ENCODE results near the gene EDN1.

EDN1 gene

DNA sequence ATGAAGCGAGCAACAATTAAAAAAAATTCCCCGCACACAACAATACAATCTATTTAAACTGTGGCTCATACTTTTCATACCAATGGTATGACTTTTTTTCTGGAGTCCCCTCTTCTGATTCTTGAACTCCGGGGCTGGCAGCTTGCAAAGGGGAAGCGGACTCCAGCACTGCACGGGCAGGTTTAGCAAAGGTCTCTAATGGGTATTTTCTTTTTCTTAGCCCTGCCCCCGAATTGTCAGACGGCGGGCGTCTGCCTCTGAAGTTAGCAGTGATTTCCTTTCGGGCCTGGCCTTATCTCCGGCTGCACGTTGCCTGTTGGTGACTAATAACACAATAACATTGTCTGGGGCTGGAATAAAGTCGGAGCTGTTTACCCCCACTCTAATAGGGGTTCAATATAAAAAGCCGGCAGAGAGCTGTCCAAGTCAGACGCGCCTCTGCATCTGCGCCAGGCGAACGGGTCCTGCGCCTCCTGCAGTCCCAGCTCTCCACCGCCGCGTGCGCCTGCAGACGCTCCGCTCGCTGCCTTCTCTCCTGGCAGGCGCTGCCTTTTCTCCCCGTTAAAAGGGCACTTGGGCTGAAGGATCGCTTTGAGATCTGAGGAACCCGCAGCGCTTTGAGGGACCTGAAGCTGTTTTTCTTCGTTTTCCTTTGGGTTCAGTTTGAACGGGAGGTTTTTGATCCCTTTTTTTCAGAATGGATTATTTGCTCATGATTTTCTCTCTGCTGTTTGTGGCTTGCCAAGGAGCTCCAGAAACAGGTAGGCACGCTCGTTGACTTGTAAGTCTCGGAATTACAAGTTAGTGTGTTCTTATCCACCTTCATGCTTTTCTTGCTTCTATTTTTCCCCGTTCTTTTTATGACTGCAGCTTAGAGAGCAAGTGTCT, at the start of gene EDN1:
EDN1 (plus strand) TSS at position 429 of the 888 bp plus-strand sequence; CDS start at position 698, 269 bp downstream.
- peak in 1 of 2 experiments; percentile 87 for DNase-seq

GRCh38 chr6:12241493-12242175, 48.5 kb upstream of the EDN1 start:
- no peak for DNase-seq

DNA sequence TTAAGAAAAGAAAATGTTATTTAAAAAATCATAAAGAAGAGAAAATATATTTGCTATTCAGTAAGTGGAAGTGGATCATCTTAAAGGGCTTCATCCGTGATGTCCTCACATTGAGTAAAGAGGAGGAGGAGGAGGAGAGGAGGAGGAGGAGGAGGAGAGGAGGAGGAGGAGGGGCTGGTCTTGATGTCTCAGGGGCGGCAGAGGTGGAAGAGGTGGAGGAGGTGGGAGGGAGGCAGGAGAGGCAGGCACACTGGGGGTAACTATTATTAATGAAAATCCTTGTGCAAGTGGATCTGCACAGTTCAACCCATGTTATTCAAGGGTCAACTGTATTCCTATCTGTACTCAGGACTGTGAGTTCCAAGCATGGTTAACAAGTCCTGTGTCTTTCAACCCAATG, 47.0 kb upstream of the EDN1 start:
- no peak for DNase-seq

DNA sequence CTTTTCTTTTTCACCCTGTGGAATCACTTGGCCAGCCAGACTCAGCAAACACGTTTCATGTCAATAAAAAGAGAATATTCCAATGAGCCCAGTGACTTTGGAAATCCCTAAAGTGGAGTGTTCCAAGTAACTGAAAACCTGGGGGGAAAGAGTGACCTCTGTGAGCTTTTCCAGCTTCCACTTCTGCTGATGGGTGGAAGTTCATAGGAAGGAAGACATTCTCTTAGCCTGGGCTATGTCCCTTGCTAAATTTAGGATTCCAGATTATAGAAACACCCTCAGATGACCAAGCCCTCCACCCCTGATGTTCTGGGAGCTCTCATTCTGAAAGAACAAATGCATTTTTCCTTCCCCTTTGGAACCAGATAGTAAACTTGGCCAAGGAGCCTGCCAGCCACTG, 44.8 kb upstream of the EDN1 start:
- DNase-seq: no peak

GRCh38 chr6:12245763-12246718, 44.1 kb upstream of the EDN1 start:
- DNase-seq: no peak

DNA sequence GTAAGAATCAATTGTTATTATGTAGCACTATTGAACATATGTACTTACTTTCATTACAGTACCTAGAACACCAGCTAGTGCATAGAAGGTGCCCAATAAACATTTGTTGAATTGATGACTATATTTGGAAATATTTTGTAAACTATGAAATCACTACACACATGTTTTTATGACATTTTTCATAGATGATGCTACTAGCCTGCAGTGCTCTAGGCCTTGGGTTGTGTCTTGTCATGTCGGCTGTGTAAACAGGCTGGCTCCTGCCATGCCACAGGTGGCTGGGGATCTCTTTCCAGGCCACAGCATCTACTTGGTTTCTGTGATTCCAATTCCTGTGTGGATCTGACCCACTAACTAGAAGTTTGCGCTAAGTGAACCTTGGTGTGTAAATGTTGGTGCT, 43.3 kb upstream of the EDN1 start:
- no peak for DNase-seq

DNA sequence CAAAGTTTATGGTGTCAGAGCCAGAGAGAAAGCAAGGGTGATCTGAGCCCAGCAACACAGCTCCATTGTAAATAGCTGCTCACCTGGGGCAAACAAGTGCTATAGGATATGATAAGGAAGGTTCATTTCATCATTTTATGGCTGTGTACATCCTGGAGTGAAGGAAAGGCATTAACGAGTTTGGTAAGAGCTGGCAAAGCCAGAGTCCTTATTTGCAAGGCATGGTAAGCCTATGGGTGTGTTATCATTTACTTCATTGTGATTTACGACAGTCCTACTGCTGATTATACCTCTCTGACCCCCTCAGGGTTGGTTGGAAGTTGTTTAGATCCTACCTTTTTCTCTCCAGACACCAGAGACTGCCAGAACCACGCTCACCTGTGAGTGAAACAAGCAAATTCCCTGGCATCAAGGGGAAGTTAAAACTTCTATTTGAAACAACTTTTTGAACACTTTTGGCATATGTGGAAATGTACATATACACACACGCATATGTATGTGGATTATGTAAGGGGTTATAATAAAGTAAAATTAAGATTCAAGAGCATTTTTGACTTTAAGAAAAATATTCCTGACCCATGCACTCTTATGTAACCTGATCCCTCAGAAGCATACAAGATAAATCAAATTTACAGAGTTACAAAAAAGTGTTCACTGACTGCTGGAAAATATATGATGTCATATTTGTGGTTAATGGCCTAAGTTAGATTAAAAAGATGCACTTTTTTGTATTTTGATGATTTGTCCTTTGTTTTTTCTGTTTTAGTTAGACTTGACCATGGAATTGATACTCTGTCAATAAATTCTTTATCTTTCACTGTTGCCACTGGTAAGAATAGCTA, 40.4 kb upstream of the EDN1 start:
- DNase-seq: peak in 1 of 2 experiments; percentile 5

GRCh38 chr6:12250383-12250770, 39.8 kb upstream of the EDN1 start:
- DNase-seq: no peak

GRCh38 chr6:12254210-12254609, 36.0 kb upstream of the EDN1 start:
- no peak for DNase-seq

DNA sequence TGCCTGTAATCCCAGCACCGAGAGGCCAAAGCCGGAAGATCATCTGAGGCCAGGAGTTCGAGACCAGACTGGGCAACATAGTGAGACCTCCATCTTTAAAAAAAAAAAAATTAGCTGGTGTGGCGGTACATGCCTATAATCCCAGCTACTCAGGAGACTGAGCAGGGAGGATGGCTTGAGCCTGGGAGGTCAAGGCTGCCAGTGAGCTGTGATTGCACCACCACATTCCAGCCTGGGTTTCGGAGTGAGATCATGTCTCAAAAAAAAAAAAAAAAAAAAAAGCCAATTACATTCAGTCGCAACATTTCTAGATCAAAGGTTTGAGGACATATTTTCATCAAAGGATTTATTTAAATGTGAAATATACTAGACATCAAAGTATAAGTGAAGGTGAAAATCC, 32.0 kb upstream of the EDN1 start:
- DNase-seq: no peak

DNA sequence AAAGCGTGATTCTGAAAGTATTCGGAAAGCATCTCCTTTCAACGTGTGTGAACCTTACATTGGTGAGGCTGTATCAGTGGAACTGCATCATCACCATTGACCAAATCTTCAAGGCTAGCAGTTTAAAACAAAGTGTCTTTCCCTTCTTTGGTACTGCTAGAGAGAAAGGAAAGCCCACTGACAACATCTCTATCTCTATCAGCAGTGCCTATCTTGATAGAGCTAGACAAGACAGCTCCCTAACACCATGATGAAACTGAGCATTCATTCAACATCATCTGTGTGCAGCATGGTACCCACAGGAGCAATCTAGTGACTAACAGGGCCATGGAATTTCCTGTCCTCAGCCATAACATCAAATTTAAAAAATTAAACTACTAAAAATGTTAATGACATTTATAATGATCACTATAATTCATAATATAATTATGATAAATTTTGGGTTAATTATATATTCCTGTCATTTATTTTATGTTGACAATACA, 31.5 kb upstream of the EDN1 start:
- no peak for DNase-seq

DNA sequence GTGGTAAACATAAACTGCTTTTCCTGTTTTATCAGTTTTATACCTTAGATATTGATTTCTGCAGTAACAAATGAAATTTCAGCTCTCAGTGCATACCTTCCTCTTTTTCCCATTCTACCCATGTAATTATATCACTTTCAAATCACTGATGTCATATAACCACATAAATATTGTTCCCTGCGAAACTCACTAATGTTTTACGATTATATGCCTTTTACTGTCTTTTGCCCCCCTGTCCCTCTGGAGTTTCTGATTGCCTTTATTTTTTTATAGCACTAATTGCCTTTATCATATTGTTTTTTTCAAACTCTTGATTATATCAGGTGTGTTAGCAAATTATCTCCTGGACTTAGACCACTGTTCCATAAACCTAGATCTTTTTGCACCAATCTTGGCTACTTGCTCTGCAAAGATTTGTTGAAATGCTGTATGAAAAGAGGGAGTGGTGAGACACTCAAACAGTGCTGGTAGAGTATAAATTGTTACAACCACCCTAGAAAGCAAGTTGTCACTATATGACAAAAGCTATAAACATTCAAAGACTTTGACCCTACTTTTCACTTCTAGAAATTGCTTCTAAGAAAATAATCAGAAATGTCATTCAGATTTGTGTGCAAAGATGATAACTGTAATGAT, 29.6 kb upstream of the EDN1 start:
- DNase-seq: no peak

- DNase-seq: no peak
Measured at GRCh38 chr6:12261502-12261901, 28.7 kb upstream of the EDN1 start.

- no peak for DNase-seq
Measured at GRCh38 chr6:12262236-12263061, 27.7 kb upstream of the EDN1 start.

DNA sequence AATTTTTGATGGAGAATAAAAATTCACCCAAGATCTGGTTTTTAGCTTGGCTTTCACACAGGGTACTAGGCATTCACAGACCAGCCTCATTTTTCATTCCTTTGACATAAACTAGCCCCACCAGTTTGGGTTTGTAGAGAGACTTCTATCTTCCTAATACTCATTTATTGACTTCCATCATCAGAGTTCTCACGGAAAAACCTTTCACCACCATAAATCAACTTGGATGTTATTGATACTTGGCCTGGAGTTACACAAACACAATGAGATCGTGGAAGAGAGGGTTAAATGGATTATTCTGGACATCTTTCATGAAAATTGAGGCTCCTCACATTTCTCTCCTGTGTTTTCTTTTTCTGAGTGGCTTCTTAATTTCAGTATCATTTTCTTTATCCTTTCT, 26.8 kb upstream of the EDN1 start:
- no peak for DNase-seq

DNA sequence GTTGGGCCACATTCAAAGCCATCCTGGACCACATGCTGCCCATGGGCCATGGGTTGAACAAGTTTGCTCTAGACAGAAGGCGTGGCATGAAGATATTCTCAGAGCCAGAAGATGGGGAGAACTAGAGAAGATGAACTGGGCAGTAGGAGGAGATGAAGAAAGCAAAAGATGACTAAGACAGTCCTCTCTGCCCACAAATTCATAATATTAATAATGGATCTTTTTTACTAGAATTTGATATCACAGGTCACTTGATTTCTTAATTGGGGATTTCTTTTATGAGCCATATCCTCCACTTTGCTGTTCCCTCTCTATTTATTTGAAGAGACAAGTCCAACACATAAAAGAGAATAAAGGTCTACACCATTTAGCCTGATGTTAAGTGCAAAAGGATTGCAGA, 25.5 kb upstream of the EDN1 start:
- DNase-seq: no peak

DNA sequence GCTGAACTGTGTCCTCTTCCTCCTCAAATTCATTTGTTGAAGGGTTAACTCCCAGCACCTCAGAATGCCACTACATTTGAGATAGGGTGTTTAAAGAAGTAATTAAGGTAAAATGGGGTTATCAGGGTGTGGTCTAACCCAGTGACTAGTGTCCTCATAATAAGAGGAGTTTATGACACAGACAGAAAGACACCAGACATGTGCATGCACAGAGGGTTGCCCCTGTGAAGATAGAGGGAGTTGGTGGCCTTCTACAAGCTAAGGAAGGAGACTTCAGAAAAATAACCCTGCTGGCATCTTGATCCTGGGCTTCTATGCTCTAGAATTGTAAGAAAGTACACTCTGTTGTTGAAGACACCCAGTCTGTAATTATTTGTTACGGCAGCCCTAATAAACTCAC, 24.9 kb upstream of the EDN1 start:
- DNase-seq: no peak

DNA sequence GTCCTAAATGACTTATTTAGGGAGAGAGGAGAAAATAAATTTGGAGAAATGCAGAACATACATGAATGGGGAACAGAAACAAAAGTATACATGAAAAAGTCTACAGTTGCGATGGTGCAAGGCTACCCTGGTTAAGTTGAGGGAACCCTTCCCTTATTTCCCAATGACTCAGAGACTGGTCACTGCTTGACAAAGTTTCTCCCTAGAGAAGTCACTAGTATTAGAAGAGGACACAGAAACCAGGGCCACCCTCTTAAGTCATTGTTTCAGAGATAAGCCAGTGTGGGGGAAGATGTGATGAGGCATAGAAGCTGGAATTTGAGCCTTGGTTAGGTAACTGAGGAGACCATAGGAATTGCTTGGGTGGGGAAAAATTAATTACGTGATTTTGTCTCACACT, 24.4 kb upstream of the EDN1 start:
- DNase-seq: no peak

DNA sequence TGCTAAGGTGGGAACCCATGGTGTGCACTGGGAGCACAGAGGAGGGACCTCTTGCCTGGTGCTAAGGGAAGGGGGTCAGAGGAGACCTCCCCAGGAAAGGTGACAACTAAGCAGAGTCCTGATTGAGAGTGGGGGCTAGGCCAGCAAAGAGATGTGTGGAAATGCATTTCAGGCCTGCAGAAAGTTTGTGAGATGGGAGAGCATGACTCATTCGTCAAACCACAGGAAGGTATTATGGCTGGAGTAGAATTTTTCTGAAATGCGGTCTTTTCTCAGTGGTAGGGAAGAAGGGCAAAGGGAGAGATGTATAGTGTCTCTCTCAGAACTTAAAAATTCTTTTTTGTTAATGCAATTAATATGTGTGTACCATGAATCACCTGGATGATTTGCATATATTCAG, 23.6 kb upstream of the EDN1 start:
- DNase-seq: no peak

DNA sequence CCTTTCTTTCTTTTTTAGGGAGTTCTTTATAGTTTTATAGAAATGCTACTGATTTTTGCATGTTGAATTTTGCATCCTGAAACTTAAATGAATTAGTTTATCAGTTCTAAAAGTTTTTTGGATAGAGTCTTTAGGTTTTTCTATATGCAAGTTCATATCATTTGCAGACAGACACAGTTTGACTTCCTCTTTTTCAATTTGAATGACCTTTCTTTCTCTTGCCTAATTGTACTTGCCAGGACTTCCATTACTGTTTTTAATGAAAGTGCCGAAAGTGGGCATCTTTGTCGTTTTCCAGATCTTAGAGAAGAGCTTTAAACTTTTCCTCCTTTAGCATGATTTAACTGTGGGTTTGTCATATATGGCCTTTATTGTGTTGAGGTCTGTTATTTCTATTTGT, 21.1 kb upstream of the EDN1 start:
- no peak for DNase-seq
